ENCODE results near the gene MYO3B.

MYO3B gene

DNA sequence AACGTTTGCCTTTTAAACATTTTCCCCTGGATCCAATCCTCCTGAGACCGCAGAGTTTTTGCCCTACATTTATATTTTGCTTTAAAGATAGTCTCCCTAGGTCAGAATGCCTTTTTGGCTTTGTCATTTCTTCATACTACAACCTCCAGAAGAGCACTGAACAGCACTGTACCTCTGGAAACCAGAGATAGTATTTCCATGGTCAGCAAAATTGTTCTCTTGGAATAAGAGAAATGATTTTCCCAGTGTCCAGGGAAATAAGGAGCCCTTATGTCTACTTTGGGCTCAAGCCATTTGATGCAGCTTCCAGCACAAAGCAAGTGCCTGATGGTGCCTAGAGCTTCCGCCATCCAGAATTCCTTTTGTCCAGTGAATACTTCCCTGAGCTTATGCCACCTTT lies 461.7 kb downstream of the MYO3B start:
- no peak for DNase-seq (ENCODE audit: low spot score)
- TF ChIP-seq, protein P1, sequence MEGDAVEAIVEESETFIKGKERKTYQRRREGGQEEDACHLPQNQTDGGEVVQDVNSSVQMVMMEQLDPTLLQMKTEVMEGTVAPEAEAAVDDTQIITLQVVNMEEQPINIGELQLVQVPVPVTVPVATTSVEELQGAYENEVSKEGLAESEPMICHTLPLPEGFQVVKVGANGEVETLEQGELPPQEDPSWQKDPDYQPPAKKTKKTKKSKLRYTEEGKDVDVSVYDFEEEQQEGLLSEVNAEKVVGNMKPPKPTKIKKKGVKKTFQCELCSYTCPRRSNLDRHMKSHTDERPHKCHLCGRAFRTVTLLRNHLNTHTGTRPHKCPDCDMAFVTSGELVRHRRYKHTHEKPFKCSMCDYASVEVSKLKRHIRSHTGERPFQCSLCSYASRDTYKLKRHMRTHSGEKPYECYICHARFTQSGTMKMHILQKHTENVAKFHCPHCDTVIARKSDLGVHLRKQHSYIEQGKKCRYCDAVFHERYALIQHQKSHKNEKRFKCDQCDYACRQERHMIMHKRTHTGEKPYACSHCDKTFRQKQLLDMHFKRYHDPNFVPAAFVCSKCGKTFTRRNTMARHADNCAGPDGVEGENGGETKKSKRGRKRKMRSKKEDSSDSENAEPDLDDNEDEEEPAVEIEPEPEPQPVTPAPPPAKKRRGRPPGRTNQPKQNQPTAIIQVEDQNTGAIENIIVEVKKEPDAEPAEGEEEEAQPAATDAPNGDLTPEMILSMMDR (IDR thresholded peaks at IDR 0.05; ENCODE audit: extremely low read depth, insufficient read depth, missing control alignments), result no peak
- in situ Hi-C loops (cut with MboI; ENCODE audit: low pct_unique_long_range_greater_than_20kb, low sequenced_read_pairs, unreplicated experiment), result no loop called here

DNA sequence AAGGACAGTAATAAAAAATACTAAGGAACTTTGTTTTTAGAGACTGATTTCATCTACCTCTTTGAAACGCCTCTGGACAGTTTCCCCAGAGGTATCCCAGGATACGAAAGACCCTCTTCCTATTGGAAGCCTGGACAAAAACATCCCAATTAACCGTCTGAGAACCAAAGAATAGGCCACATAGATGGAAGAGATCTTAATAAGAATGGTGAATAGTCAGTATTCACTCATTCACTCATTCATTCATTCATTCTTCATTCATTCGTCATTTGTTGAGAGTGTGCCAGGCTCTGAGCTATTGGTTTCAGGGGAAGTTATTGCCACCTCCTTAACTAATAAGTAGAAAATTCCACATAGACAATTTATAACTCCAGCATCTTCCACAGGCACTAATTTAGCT lies 464.0 kb downstream of the MYO3B start:
- TF ChIP-seq, protein P1 (IDR thresholded peaks at IDR 0.05; ENCODE audit: extremely low read depth, insufficient read depth, missing control alignments), result no peak

DNA sequence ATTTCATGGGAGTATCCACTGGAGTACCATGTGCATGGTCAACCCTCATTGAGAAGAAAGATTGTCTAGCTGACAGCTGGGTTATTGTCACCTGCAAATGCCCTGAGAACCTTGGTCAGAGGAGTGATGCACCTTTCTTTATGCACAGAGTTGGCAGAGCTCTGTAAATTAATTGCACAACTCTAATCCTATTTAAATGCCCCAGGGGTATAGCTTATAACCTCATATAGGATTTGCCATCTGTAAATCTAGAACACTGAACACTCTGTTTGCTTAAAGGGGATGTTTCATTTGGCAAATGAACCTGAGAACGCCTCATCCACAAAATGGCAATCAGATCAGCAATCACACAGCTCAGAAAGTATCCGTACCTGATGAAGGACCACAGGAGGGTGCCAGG lies 465.4 kb downstream of the MYO3B start:
- TF ChIP-seq, protein P1 (IDR thresholded peaks at IDR 0.05; ENCODE audit: extremely low read depth, insufficient read depth, missing control alignments), result no peak
- in situ Hi-C loops (cut with MboI; ENCODE audit: low pct_unique_long_range_greater_than_20kb, low sequenced_read_pairs, unreplicated experiment), result no loop called here

More for the DNA sequence above, 464.0 kb downstream of the MYO3B start:
- in situ Hi-C loops (cut with MboI; ENCODE audit: low pct_unique_long_range_greater_than_20kb, low sequenced_read_pairs, unreplicated experiment), result no loop called here
- DNase-seq (ENCODE audit: low spot score), result no peak

DNA sequence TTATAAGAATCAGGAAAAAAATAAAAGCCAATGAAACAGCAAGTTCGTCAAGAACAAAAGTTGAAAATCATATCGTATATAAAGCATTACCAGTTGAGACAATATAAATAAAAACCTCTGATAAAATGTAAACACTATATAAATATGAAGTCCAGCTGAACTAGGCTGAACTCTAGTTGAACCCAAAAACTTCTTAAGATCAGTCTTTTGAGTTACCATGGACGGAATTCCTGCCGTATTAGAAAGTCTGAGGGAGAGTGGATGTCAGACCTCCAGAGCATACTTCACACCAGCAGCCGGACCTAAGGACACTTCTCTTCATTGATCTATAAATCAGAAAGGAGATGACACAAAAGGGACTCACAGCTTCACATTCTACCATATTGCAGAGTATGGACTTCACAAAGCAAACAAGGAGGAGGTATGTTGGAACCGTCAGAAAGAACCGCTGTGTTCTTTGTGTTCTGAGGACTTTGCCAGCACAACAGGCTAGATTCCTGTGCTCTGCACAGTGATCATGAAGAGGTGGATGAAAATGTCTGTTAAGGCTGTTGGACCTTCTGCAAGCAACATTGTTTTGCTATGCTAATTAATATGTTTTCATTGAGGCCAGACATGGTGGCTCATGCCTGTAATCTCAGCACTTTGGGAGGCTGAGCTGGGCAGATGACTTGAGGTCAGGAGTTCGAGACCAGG lies 469.9 kb downstream of the MYO3B start:
- no peak for DNase-seq (ENCODE audit: low spot score)
- in situ Hi-C loops (cut with MboI; ENCODE audit: low pct_unique_long_range_greater_than_20kb, low sequenced_read_pairs, unreplicated experiment), result no loop called here
- TF ChIP-seq, protein P1 (IDR thresholded peaks at IDR 0.05; ENCODE audit: extremely low read depth, insufficient read depth, missing control alignments), result no peak

More for the DNA sequence above, 465.4 kb downstream of the MYO3B start:
- no peak for DNase-seq (ENCODE audit: low spot score)

DNA sequence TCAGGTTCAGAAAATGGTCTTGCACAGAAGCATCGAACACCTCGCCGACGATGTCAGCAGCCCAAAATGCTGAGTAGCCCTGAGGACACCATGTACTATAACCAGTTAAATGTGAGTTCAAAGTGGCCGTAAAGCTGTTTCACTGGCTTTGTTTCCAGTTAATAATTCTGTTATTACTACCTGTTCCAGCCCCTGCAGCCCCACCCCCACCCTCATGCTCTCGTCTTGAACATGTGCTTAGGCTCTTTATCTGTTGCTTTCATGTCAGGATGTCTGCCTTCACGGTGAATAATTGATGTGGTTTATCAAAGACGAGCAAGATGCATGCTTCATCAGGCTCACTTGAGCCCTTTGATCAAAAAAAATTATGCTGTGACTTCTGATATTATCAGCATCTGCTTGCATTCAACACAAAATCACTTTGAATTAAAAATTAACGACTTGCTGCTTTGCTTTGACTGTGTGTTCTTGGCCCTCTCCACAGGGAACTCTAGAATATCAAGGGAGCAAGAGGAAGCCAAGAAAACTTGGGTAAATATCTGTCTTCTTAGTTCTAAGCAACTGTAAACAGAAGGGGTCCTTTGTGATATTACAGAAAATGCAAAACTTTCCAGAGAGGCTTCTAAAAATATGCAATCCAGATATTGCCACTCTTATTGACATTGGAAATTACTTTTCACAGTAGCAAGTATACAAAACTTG lies 473.8 kb downstream of the MYO3B start:
- DNase-seq (ENCODE audit: low spot score), result no peak

DNA sequence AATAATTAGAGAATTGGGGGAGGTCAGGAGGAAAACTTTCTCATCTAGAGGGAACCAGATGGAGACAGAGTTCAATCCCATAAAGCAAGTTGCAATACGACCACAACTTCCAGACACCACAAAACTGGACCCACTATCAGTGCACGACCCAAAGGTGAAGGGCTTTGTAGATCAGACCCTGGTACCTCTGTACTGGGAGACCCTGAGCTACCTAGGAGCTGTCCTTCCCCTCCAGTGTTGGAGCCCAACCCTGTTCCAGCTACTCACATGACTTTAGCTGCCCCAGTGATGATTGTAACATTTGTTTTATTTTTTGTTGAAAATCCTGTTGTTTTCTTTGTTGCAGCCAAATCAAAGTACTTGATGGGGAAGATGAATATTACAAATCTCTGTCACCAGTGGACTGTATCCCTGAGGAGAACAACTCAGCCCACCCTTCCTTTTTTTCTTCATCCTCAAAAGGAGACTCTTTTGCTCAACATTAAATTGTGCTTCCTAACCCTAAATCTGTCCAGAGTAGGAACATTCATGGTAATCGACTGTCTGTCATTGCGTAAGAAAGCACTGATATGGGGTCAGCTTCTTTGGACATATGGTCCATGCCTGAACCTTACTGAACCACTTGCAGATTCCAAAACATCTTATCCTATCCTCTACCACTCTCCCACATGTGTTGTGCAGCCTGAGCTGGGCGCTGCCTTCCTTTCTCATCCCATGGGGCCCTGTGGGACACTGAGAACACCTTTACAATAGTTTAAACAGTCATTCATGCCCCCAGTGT lies 474.9 kb downstream of the MYO3B start:
- TF ChIP-seq, protein P1 (IDR thresholded peaks at IDR 0.05; ENCODE audit: extremely low read depth, insufficient read depth, missing control alignments), result no peak
- in situ Hi-C loops (cut with MboI; ENCODE audit: low pct_unique_long_range_greater_than_20kb, low sequenced_read_pairs, unreplicated experiment), result no loop called here
- DNase-seq (ENCODE audit: low spot score), result no peak

More for the DNA sequence above, 473.8 kb downstream of the MYO3B start:
- TF ChIP-seq, protein P1 (IDR thresholded peaks at IDR 0.05; ENCODE audit: extremely low read depth, insufficient read depth, missing control alignments), result no peak
- in situ Hi-C loops (cut with MboI; ENCODE audit: low pct_unique_long_range_greater_than_20kb, low sequenced_read_pairs, unreplicated experiment), result no loop called here
